NCI-H524 treated with DMSO at 0.1 percent for 48 hours (cell line): Measurements from ENCODE around the gene SND1.

Experiments used
- DNase-seq: peaks from one replicate; lab custom pipeline; 2025; lab: John Stamatoyannopoulos, UW

SND1 gene

DNA sequence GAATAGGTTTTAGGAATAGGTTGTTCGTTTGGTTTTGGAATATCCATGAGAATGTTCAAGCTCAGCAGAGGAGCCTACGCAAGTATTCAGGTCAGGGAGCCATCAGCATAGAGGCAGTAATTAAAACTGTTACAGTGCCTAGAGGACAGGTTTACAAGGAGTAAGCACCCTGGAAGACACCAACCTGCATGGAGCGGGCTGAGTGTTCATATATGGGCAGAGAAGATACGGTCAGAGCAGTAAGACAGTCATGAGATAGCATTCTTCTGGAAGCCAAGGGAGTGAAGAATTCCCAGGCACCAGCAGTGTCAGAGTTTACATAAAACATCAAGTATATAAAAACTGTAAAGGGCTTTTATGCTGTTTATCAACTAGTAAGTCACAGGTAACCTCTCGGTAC, 282.7 kb downstream of the SND1 start:
- DNase-seq: no peak

- DNase-seq: peak; percentile 95
Observed at GRCh38 chr7:127935847-127936376, 283.9 kb downstream of the SND1 start.

DNA sequence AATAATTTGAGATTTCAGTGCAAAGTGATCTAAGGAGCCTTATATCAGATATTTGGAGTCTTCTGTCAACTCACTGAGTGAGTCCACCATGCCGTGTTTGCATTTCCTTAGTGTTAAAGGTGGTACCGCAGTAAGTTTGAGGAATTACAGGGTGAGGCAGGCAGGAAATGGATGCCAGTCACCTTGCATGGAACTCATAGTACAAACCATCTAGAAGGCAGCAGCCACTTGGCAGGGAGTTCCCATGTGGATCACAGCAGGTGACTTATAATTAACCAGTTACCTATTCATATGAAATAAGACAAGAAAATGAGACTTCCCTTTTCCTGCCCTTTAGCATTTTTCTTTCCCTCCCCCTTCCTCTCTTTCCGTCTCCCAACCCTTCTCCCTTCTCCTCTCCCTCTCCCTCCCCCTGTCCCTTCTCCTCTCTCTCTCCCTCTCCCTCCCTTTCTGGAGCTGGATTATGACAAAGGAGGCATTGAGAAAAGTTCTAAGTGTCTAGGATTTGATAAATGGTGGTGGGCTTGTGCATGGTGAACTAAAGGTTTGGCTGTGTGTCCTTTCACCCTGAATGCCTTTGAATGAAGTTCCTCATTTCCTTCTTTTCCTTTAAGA, 285.2 kb downstream of the SND1 start:
- DNase-seq: no peak

DNA sequence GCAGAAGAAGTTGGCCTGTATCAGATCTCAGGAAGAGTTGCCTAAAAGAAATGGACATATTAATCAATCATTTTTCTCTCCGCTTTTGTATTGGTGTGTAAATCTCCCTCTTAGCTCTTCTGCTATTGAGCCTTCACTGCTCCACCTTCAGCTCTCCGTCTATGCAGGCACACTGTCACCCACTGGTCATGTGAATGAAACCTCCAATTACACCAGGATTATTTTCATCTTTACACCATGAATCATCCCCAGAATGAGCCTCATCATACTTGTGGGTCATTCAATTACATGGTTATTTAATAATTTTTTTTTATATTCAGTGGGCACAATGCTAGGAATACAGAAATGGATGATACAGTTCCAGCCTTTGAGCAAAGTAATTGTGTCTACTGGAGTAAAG, 286.6 kb downstream of the SND1 start:
- no peak for DNase-seq

DNA sequence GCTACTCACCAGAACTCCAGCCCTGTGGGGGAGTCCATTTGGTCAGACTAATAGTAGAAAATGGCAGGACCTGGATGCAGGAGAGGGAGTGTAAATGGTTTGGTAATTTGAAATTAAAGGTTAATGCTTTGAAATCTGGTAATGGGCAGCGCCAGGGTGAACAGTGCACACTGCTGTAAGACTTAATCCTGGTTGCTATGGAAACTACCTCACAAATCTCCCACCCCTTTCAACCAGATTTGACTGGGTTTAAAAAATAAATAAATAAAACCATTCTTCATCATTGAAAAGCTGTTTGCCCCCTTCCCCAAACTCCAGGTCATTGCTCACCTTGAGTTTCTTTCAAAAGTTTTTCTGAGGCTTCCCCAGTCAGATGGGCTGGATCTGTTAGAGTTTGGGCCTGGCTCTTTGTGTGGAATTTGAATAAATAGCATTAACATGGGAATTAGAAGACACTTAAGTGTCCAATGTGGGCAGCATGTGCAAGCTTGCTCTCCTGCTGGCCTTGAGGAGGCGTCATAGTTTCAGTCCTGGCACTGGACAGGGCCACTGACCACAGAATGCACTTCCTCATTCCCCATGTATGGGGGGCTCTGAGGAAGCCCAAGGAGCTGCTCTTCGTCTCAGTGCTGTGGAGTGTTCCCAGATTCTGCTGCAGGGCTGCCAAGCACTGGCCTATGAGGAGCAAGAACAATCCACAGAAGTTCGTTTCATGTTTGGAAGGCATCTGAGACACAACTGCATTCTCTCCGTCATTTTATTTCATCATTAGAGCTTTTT, 288.6 kb downstream of the SND1 start:
- no peak for DNase-seq

GRCh38 chr7:127941476-127942210, 289.6 kb downstream of the SND1 start:
- DNase-seq: no peak

- DNase-seq: peak; percentile 89
Observed at GRCh38 chr7:127943541-127944521, 291.8 kb downstream of the SND1 start.

GRCh38 chr7:127946111-127946510, 294.1 kb downstream of the SND1 start:
- DNase-seq: no peak

DNA sequence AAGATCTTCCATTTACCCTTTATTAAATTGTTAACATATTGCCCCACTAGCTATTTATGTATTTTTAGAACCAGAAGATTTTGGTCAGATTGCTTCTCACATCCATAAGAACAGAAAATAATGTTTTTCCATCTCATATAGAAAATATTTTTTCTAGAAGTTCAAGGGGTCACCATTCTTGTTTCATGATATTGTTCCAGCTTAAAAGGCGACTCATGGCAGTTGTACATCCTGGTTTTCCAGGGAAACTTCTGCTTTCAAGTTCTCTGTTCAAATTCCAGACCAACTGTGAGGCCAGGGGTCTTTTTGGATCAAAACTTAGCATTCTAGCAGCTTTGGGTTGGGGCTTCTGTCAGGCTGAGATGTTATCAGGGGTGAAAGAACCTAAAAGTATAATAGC, 294.9 kb downstream of the SND1 start:
- DNase-seq: no peak

- DNase-seq: no peak
Observed at GRCh38 chr7:127948312-127948711, 296.3 kb downstream of the SND1 start.

DNA sequence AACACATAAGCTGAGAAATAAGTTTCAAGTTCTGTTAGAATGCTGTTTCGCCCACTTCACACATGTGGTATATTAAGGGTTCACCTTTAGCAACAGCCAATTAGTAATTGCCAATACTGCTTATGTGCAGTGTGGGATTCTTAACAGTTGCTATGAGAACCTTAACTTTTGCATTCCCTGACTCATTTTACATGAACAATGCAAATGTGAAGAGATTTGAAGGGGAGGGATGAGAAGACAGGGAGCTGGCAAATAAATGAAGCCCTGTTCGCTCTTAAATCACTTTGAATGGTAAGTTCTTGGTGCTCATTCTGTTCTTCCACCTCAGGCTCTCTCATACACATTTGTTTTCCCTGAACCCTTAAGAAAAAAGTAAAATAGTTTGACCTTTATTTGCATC, 296.9 kb downstream of the SND1 start:
- DNase-seq: no peak

GRCh38 chr7:127949769-127950222, 297.8 kb downstream of the SND1 start:
- DNase-seq: no peak

GRCh38 chr7:127950233-127950935, 298.4 kb downstream of the SND1 start:
- no peak for DNase-seq

GRCh38 chr7:127953423-127954356, 301.7 kb downstream of the SND1 start:
- no peak for DNase-seq

DNA sequence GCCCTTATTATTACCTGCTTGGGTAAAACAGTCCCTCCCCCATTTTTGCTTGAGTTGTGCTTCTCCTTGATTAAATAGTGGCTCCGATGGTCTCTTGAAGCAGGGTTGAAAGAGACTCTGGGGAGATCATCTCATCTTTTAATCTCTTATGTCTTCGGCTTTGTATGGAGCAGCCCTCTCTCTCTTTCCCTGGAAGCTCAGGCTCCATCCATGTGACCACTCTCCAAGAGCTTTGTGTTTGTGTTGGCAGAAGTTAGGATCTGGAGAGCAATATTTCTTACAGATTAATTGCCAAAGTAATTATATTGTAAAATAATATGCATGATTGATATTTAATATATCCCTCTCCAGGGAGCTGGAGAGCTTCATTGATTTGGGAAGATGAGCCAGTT, 302.4 kb downstream of the SND1 start:
- no peak for DNase-seq

- no peak for DNase-seq
Observed at GRCh38 chr7:127955051-127955531, 303.1 kb downstream of the SND1 start.

DNA sequence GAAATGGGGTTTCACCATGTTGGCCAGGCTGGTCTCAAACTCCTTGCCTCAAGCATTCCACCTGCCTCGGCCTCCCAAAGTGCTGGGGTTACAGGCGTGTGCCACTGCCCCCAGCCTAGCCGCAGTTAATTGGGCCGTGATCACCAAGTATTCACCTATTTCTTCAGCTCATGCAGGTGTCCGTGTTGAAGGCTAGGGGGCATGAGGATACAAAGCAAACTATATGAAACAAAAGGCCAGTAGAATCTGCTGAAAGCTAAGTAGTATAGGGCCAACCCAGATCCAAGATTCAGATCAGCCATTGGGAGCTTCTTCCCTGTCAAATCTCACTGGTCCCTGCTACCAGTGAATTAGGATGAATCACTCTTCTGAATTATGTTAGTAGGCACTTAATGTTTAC, 305.9 kb downstream of the SND1 start:
- no peak for DNase-seq

- DNase-seq: no peak
Observed at GRCh38 chr7:127959770-127960169, 307.8 kb downstream of the SND1 start.

DNA sequence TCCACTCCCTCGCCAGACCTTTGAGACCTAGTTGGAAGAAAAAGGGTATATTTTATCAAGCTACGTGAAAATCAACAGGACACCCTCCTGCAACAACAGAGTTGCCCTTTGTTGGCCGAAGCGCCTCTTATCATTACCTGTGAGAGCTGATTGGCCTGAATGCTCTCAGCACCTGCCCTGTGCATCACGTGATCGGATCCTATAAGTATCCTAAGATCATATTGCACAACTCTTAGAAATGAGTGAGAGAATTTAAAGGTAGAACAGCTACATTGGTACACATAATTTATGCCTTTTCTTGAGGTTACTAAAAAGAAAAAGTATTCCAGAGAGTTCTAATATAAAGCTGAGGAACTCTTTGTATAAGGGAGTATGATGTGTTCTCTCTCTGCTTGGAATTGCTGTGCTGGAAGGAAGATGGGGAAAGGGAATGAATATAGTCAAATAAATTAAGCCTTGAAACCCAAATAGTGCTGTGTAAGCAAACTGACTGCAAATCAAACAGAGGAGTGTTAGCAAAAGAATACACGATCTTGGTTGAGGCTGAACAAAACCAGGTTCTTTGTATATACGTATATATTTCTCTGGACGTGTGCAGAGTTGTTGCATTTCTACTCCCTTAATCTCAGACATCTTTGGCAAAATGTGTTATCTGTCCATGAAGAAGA, 309.9 kb downstream of the SND1 start:
- DNase-seq: no peak
